ENCODE measurements around the gene SERPINB4. TPM values are rescaled to one million over a fixed set of nuclear protein-coding genes. Genes with fewer than 3 reads are reported as not detected.
"Not testable (repeated sequence)": the region's sequence is repeated elsewhere in the genome, so short reads cannot be mapped to it uniquely, and the experiment has no call there.

The SERPINB4 gene
- total RNA-seq, 1 experiment from 2014 or later: not detected

- Mint-ChIP-seq H3K27me3 (ENCODE audit: unreplicated experiment) (no peaks in the 10 kb centered on the region), H3K36me3 (ENCODE audit: insufficient read depth, unreplicated experiment) (no peaks in the 10 kb centered on the region), H3K4me1 (ENCODE audit: low read depth, unreplicated experiment) (peaks cover 14% of the 10 kb centered on the region), H3K4me3 (ENCODE audit: low read depth, unreplicated experiment) (no peak overlapping the region), H3K27ac (ENCODE audit: unreplicated experiment) (no peak overlapping the region), H3K9me3 (ENCODE audit: low read depth, unreplicated experiment) (no peaks in the 10 kb centered on the region)
- intact Hi-C loops (cut with micrococcal nuclease; ENCODE audit: unreplicated experiment): no loop called here
- CTCF ChIA-PET: interaction anchor here (1.1 kb wide), 1 partner anchor 94 kb away, joined by 12 read pairs; no protein-coding TSS in a partner anchor
- no peak for DNase-seq
- TF ChIP-seq, protein P1, sequence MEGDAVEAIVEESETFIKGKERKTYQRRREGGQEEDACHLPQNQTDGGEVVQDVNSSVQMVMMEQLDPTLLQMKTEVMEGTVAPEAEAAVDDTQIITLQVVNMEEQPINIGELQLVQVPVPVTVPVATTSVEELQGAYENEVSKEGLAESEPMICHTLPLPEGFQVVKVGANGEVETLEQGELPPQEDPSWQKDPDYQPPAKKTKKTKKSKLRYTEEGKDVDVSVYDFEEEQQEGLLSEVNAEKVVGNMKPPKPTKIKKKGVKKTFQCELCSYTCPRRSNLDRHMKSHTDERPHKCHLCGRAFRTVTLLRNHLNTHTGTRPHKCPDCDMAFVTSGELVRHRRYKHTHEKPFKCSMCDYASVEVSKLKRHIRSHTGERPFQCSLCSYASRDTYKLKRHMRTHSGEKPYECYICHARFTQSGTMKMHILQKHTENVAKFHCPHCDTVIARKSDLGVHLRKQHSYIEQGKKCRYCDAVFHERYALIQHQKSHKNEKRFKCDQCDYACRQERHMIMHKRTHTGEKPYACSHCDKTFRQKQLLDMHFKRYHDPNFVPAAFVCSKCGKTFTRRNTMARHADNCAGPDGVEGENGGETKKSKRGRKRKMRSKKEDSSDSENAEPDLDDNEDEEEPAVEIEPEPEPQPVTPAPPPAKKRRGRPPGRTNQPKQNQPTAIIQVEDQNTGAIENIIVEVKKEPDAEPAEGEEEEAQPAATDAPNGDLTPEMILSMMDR (IDR thresholded peaks at IDR 0.05; ENCODE audit: unreplicated experiment): no peak
- BruUV-seq (replicated peaks): no TSS peak
These were observed 4.2 kb upstream of the SERPINB4 start for GRCh38 chr18:63648241-63648640.

- no peaks in the 10 kb centered on the region for H3K9me3 Mint-ChIP-seq (ENCODE audit: low read depth, unreplicated experiment)
- no TSS peak for BruUV-seq (replicated peaks)
- peaks cover 14% of the 10 kb centered on the region for H3K4me1 Mint-ChIP-seq (ENCODE audit: low read depth, unreplicated experiment)
- CTCF ChIA-PET: no interaction called here
- TF ChIP-seq, protein P1 (IDR thresholded peaks at IDR 0.05; ENCODE audit: unreplicated experiment): no peak
- no peak overlapping the region for H3K27ac Mint-ChIP-seq (ENCODE audit: unreplicated experiment)
- H3K27me3 Mint-ChIP-seq (ENCODE audit: unreplicated experiment): no peaks in the 10 kb centered on the region
- intact Hi-C loops (cut with micrococcal nuclease; ENCODE audit: unreplicated experiment): no loop called here
- DNase-seq: no peak
- H3K36me3 Mint-ChIP-seq (ENCODE audit: insufficient read depth, unreplicated experiment): no peaks in the 10 kb centered on the region
- no peak overlapping the region for H3K4me3 Mint-ChIP-seq (ENCODE audit: low read depth, unreplicated experiment)
These were observed 2.9 kb upstream of the SERPINB4 start for GRCh38 chr18:63646936-63647335.

DNA sequence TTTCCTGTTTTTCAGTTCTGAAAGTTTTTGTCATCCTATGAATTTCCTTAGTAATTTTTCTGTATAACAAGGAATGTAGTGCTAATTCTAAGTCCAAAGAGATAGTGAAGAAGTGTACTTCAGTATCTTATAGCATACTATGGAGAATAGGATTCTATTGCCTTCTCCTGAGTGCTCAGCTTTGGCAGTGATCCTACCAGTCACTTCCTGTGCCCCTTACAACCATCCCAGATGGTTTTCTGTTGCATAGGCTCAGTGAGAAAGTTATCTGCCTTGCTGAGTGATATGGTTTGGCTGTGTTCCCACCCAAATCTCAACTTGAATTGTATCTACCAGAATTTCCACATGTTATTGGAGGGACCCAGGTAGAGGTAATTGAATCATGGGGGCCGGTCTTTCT, 638 bp upstream of the SERPINB4 start:
- H3K27me3 Mint-ChIP-seq (ENCODE audit: unreplicated experiment); H3K4me3 Mint-ChIP-seq (ENCODE audit: low read depth, unreplicated experiment); DNase-seq; H3K27ac Mint-ChIP-seq (ENCODE audit: unreplicated experiment); CTCF ChIA-PET; H3K36me3 Mint-ChIP-seq (ENCODE audit: insufficient read depth, unreplicated experiment); intact Hi-C loops (cut with micrococcal nuclease; ENCODE audit: unreplicated experiment); BruUV-seq (replicated peaks); H3K9me3 Mint-ChIP-seq (ENCODE audit: low read depth, unreplicated experiment): not testable (repeated sequence)
- peaks cover 37% of the 10 kb centered on the region for H3K4me1 Mint-ChIP-seq (ENCODE audit: low read depth, unreplicated experiment)

DNA sequence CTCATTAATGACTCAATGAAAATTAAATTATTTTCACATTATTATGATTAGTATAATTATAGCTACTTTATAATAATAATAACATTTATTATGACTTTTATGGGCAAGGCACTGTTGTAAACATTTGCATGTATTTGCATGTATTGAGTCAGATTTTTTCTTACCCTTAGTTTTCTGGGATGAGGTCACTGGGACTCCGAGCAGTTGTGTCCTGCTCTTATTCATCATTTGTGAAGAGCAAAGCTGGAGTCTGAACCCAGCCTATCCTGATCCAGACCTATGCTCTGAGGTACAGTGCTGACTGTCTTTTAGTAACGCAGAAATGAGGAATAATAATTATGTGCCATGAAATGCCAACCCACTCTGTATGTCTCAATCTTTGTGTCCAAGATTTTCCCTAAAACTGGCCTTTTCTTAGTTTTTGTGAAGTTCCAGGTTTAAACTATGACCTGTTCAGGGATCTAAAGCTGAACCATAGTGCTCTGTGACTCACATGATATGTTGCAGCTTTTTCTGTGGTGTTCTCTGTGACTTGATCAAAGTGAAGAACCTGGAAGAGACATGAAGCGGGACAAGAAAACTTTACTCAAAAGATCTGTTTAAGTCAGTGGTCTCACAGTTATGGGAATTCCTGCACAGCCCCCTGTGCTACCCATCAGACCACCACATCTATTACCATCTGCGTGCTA, 1.2 kb downstream of the SERPINB4 start:
- H3K27ac Mint-ChIP-seq (ENCODE audit: unreplicated experiment); DNase-seq; BruUV-seq (replicated peaks); H3K9me3 Mint-ChIP-seq (ENCODE audit: low read depth, unreplicated experiment); H3K36me3 Mint-ChIP-seq (ENCODE audit: insufficient read depth, unreplicated experiment); H3K4me3 Mint-ChIP-seq (ENCODE audit: low read depth, unreplicated experiment); CTCF ChIA-PET; intact Hi-C loops (cut with micrococcal nuclease; ENCODE audit: unreplicated experiment); H3K27me3 Mint-ChIP-seq (ENCODE audit: unreplicated experiment): not testable (repeated sequence)
- H3K4me1 Mint-ChIP-seq (ENCODE audit: low read depth, unreplicated experiment): peaks cover 29% of the 10 kb centered on the region

DNA sequence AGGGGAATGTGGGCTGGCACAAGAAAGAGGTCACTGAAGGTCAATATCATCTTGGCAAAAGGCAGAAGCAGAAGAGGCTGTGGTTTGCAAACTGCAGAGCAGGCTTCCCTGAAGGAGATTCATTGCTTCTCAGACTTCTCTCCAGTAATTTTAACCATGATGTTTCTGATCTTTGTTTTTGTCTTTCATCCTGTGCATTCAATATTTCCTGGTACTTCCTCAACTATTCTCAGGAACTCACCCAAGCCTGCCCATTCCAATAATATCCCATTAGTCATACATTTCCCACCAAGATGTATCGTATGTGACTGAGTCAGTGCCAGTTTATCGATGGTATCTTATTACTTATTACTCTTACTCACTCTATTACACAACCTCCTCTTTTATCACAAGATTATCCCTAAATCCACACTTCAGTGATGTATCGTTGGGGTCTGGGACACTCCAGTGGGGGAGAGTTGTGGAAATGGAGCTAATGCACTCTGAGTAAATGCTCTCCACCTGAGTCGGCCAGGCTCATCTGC, 2.8 kb downstream of the SERPINB4 start:
- DNase-seq; BruUV-seq (replicated peaks); CTCF ChIA-PET; intact Hi-C loops (cut with micrococcal nuclease; ENCODE audit: unreplicated experiment); H3K9me3 Mint-ChIP-seq (ENCODE audit: low read depth, unreplicated experiment); H3K4me3 Mint-ChIP-seq (ENCODE audit: low read depth, unreplicated experiment); H3K27me3 Mint-ChIP-seq (ENCODE audit: unreplicated experiment); H3K36me3 Mint-ChIP-seq (ENCODE audit: insufficient read depth, unreplicated experiment): not testable (repeated sequence)
- H3K27ac Mint-ChIP-seq (ENCODE audit: unreplicated experiment): peak overlapping the region; percentile 15
- peaks cover 24% of the 10 kb centered on the region for H3K4me1 Mint-ChIP-seq (ENCODE audit: low read depth, unreplicated experiment)

DNA sequence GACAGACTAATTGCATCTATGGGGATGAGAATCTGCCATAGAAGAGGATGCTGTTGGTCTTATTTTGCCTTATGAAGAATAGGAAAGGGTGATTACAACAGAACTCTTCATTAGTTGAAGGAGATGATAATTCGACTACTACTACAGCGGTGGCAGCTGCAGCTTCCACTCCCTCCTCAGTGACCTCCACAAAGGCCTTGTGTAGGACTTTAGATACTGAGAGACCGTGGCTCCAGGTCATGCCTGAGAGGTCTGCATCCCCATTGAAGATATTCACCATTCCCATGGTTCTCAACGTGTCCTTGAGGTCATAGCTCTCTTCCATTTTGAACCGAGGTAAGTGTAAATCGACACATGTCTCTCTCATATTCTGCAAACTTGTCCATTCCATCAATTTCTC, 6.4 kb downstream of the SERPINB4 start:
- no peak for DNase-seq
- TF ChIP-seq, protein P1 (IDR thresholded peaks at IDR 0.05; ENCODE audit: unreplicated experiment): no peak
- CTCF ChIA-PET: no interaction called here
- Mint-ChIP-seq H3K27me3 (ENCODE audit: unreplicated experiment) (no peaks in the 10 kb centered on the region), H3K36me3 (ENCODE audit: insufficient read depth, unreplicated experiment) (no peaks in the 10 kb centered on the region), H3K9me3 (ENCODE audit: low read depth, unreplicated experiment) (no peaks in the 10 kb centered on the region), H3K4me3 (ENCODE audit: low read depth, unreplicated experiment) (no peak overlapping the region), H3K4me1 (ENCODE audit: low read depth, unreplicated experiment) (peaks cover 24% of the 10 kb centered on the region), H3K27ac (ENCODE audit: unreplicated experiment) (no peak overlapping the region)
- BruUV-seq (replicated peaks): no TSS peak
- intact Hi-C loops (cut with micrococcal nuclease; ENCODE audit: unreplicated experiment): no loop called here
